Head of caudate nucleus (tissue), 42 donors: ENCODE measurements around the gene NOC2L.
A peak's percentile ranks its signal among the peaks of the same experiment; 100 is the strongest.
"Not testable (repeated sequence)": the region's sequence is repeated elsewhere in the genome, so short reads cannot be mapped to it uniquely, and the experiment has no call there.

Experiments
- DNase-seq, 42 donors: peaks; one replicate each; pipeline versions ENCODE4 v3.0.0 to v3.0.0-alpha.2; 2020 to 2021; ENCODE audit warnings: mixed read lengths in 7 of 42
- intact Hi-C: fragments of 100-400 bp; cut with DNase I; formaldehyde crosslinking; loops from one replicate; pipeline ENCODE4 v1.15.0; 2022

NOC2L gene

DNA sequence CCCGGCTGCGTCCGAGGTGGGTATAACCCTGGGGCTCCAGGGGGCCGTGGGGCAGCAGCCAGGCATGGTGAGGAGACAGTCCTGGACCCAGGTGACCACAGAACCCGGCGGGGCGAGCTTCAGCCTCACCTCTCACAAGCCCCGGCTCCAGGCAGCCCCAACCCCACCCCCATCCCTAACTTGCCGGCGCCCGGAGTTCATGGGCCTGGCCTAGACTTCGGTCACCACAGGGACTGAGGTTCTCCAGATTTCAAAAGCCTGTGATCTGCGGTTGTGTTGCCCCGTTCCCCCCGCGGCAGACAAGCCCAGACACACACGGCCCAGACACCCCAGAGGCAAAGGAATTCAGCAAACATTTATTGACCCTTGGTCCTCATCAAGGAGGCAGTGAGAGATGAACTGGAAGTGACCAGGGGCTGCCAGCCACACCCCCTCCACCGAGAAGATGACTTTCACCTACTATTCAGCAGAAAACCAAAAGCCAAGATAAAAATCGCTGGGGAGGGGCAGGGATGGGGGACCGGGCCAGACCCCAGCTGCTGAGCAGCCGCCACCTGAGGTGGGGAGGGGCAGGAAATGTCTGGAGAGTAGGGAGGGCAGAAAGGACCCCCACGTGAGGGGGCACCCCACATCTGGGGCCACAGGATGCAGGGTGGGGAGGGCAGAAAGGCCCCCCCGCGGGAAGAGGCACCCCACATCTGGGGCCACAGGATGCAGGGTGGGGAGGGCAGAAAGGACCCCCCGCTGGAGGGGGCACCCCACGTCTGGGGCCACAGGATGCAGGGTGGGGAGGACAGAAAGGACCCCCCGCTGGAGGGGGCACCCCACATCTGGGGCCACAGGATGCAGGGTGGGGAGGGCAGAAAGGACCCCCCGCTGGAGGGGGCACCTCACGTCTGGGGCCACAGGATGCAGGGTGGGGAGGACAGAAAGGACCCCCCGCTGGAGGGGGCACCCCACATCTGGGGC, 36.9 kb upstream of the NOC2L start:
- no peak for DNase-seq
- intact Hi-C loops: no loop called here

DNA sequence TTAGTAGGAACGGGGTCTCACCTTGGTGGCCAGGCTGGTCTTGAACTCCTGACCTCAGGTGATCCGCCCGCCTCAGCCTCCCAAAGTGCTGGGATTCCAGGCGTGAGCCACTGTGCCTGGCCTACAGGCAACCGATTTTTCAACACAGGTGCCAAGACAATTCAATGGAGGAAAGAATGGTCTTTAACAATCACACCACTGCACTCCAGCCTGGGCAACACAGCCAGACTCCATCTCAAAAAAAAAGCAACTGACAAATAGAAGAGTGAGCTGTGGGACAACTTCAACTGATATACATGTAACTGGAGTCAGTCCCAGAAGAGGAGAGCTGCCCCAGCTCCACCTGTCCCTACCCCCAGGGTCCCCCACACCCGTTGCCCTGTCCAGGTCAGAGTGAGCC, 35.5 kb upstream of the NOC2L start:
- intact Hi-C loops, DNase-seq: not testable (repeated sequence)

DNA sequence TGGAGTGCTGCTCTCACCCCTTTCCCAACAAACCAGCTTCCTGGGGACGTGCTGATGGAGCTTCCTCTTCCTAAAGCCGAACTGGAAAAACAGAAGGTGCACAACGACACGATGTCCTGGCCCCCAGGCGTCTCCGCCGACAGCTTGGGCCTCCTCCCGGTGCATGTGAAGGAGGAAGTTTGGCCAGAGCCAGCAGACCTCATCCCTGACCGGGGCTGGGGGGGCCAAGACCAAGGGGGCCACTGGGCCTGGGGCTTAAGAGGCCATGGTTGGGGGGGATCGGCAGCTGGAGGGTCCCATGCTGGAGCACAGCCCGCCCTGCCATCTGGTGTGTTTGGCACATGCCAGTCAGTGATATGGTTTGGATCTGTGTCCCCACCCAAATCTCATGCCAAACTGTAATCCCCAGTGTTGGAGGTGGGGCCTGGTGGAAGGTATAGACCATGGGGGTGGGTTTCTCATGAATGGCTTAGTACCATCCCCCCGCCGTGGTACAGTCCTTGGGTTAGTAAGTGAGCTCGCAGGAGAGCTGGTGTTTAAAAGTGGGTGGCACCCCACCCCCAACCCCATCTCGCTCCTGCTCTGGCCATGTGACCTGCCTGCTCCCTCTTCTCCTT, 34.4 kb upstream of the NOC2L start:
- intact Hi-C loops: no loop called here
- DNase-seq: no peak

DNA sequence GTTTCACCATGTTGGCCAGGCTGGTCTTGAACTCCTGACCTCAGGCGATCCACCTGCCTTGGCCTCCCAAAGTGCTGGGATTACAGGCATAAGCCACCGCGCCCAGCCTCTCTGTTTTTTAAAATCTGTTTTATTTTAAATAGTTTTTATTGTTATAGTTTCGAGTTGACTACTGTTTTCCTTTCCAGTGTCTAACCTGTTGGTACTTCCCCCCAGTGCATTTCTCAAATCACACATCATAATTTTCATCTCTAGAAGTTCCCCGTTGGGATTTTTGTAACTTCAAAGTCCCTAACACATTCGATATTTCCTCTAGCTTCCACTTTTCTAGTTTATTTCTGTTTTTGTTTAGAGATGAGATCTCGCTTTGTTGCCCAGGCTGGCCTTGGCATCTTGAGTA, 33.3 kb upstream of the NOC2L start:
- DNase-seq: no peak
- intact Hi-C loops: no loop called here

DNA sequence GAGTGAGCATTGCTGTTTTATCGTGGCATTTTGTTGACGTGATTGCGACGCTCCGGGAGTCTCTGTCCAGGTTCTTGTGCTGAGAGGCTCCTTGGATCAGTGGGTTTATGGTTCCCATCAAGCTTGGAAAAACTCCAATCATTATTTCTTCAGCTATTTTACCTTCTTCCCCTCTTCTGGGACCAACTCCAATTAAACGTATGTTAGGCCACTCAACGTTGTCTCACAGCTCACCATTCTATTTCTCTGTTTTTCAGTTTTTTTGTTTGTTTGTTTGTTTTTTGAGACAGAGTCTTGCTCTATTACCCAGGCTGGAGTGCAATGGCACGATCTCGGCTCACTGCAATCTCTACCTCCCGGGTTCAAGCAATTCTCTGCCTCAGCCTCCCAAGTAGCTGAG, 32.8 kb upstream of the NOC2L start:
- DNase-seq: no peak
- intact Hi-C loops: no loop called here

DNA sequence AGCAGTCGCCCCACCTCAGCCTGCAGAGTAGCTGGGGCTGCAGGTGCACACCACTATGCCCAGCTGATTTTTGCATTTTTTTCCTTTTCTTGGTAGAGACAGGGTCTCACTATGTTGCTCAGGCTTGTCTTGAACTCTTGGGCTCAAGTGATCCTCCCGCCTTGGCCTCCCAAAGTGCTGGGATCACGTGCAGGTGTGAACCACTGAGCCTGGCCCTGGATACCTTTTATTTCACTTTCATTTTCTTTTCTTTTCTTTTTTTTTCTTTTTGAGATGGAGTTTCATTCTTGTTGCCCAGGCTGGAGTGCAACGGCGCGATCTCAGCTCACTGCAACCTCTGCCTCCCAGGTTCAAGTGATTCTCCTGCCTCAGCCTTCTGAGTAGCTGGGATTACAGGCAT, 32.2 kb upstream of the NOC2L start:
- intact Hi-C loops: not testable (repeated sequence)

DNA sequence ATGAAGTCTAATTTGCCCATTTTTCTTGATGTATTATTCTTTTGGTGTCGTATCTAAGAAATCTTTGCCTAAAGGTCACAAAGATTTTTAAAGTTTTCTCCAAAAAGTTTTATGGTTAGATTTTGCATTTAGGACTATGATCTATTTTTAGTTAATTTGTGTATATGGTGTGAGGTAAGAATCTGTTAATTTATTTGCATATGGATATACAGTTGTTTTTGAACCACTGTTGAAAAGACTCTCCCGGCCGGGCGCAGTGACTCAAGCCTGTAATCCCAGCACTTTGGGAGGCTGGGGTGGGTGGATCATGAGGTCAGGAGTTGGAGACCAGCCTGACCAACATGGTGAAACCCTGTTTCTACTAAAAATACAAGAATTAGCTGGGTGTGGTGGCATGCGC, 29.0 kb upstream of the NOC2L start:
- DNase-seq, intact Hi-C loops: not testable (repeated sequence)

More for the DNA sequence above, 32.2 kb upstream of the NOC2L start:
- not testable (repeated sequence) for DNase-seq

DNA sequence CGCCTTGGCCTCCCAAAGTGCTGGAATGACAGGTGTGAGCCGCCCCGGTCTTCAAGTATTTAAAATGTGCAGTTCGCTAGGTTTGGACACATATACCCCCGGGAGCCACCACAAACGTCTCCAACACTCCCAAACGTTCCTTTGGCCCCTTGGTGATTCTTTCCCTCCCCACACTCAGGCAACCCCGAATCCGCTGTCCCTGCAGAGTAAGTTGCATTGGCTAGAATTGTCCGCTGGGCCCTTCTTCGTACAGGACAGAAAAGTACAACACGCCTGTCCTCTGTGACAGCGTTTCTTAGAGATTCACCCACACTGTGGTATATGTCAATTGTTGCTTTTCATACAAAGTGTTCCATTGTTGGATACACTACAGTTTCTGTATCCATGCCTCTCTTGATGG, 26.1 kb upstream of the NOC2L start:
- intact Hi-C loops: no loop called here
- no peak for DNase-seq

DNA sequence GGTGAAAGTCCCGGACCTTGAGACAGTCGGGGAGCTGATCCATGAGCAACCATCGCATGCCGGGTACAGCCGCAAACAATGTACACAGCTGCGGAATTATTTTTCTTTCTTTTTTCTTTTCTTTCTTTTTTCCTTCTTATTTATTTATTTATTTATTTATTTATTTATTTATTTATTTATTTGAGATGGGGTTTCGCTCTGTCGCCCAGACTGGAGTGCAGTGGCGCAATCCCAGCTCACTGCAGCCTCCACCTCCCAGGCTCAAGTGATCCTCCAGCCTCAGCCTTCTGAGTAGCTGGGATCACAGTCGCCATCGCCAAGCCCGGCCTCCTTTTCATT, 25.4 kb upstream of the NOC2L start:
- intact Hi-C loops: no loop called here
- no peak for DNase-seq

DNA sequence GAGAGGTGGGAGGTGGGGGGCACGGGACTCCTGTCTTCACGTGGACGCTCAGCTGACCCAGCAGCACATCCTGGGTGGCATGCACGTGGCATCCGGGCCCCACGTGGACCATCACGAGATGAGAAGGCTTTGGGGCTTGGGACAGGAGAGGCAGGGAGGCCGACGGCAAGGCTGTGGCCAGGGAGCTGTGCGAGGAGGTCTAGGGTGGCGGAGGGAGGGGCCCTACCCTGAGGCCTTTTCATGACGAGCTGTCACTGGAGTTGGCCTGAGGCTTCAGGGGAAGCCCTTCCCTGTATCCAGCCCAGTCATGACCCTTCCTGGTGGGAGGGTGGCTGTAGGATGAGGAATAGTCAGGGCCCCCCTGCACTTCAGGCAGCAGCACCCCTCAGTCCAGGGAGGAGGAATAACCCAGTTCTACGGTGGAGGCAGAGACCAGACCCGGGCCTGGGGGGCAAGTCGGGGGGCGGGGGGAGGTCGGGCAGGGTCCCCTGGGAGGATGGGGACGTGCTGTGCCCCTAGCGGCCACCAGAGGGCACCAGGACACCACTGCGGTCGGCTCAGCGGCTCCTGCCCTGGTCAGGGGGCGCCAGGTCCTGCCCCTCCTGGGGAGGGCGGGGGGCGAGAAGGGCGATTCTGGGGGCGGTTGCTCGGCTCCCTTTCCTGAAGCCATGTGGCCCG, 24.9 kb upstream of the NOC2L start:
- intact Hi-C loops: no loop called here

DNA sequence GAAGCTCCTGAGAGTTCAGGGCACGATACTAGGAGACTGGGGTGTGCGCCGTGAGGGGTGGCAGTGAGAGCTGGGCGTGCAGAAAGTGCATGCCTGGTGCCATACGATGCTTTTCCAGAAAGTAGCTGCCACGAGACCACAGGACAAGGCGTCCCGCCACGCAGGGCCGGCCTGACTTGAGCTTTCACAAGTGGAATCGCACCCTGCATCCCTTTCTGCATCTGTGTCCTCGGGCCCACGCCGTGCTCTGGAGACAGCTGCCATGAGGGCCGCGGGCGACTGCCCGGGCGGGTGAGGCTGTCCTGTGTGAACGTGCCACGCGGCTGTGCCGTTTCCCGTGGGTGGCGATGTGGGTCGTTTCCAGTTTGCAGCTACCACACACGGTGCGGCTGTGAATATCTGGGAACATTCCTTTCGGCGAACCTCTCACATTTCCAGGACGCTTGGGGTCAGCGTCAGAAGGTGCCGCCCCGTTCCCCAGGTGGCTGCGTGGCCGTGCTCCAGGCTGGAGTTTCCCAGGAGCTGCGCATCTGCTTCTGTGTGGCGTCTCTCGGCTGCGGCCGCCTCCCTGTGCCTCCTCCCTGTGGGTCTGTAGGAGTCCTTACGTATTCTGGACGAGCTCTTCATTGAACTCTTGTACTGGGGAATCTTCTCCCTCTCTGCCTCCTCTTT, 23.8 kb upstream of the NOC2L start:
- DNase-seq: no peak
- intact Hi-C loops: no loop called here

More for the DNA sequence above, 24.9 kb upstream of the NOC2L start:
- peak in 39 of 42 donors; percentile 23 to 86 (median 63) for DNase-seq

DNA sequence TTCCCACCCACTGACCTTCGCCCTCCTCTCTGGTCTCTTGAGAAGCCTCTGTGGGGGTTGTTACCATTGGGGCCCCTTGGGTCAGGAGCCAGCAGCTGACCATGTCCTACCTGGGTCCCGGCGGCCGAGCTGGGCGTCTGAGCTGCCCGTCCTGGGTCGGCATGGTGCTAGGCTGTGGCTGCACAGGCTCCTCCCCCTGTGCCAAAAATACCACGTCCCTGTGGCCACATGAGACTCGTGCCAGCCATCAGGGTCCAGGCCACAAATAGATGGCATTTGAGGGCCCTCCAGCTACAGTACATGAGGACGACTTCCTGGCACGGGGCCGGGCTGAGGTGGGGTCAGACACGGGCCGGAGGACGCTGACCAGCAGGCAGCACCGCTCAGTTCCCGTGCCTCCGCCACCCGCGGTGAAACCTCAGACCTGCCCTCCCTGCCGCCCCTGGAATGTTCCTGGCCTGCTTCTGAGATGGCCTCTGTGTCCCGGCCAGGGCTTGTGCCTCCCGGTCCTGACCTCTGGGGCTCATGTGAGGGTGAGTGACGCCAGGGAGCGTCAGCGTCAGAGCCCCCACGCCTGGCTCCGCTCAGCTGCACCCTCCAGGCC, 23.0 kb upstream of the NOC2L start, which contains the start of gene PERM1:
TSS of gene PERM1 (minus strand) at position 139 of the 604 bp plus-strand sequence. CDS start 1,064 bp downstream, outside the sequence.
- DNase-seq: no peak
- intact Hi-C loops: no loop called here

DNA sequence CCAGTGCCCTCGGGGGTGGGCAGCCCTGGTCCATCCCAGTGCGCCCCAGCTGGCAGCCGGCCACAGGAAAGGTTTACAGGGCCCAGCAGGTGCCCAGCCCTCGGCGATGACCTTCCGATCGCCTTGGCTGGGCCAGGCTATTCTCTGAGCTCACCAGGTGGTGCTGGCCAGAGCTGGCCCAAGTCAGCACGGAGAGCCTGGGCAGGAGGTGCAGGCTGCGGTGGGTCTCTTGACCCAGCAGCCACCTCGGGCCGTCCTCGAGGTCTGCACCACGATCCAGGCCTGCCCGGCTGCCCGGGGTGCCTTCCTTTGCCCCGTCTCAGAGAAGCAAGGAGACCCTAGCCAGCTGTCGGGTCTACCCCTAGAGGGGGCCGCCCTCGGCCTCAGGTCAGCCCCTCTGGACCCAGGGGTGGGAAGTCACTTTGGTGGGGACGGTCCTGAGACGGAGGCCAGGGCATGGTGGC, 22.5 kb upstream of the NOC2L start:
- DNase-seq: peak in 1 of 42 donors; percentile 3
- intact Hi-C loops: no loop called here

DNA sequence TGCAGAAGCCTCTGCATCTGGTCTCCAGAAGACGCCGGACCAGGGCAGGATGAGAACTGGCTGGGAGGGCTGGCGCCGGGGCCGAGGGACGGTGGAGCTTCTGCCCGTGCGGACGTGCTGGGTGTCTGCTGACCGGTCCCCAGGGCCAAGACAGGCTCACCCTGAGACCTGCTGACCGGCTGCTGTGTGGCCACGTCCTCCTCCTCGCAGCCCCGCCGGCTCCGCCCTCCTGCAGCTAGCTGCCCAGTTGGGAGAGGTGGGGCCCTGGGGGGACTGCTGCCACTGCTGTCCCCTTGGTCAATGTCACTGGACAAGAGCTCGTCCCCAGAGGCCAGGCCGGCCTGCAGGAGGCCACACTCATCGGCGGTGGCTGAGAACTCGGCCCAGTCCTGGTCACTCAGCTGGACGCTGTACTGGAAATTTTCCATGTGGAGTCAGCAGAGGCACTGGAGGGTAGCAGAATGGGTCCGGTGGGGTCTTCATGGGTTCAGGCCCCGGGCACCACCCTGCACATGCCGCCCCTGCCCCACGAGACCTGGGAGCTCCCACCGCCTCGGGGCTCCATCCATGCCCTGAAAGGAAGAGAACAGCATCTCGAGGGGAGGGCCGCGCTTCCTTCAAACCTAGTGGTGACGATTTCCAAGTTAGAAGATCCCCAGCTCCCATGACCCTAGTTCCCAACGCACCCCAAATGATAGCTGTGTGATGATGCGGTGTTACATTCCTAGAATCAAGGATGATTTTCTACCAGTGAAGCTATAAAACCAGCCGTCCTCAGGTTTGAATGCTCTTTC, 21.7 kb upstream of the NOC2L start:
- intact Hi-C loops: no loop called here
- no peak for DNase-seq

DNA sequence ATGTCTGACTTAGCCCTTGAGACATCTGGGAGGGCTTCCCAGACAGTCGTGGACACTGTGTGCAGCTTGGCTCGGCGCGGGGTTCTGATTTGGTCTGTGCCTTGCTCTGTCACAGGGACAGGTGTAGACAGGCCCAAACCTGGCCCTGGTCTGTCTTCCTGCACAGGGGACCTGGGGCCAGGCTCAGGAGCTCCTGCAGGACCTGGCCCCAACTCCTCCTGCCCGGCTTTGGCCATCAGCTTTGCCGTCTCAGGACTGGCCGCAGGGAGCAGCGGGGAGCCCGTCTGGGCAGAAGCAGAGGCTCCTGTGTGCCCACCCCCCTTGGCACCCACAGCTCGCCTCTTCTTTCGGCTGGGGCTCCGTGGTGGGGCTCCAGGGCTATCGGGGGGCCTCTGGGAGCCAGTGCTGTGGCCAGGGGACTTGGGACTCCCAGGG, 21.1 kb upstream of the NOC2L start:
- intact Hi-C loops: no loop called here
- DNase-seq: no peak

DNA sequence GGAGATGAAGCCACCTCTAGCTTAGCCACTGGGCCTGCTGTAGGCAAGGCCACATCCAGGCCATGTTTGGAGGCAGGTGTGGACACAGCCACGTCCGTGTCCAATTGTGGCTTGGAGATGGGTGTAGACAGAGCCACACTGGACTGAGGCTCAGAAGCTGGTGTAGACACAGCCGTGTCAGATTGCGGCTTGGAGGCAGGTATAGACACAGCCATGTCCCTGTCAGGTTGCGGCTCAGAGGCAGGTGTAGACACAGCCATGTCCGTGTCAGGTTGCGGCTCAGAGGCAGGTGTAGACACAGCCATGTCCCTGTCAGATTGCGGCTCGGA, 20.7 kb upstream of the NOC2L start:
- DNase-seq: no peak
- intact Hi-C loops: no loop called here

DNA sequence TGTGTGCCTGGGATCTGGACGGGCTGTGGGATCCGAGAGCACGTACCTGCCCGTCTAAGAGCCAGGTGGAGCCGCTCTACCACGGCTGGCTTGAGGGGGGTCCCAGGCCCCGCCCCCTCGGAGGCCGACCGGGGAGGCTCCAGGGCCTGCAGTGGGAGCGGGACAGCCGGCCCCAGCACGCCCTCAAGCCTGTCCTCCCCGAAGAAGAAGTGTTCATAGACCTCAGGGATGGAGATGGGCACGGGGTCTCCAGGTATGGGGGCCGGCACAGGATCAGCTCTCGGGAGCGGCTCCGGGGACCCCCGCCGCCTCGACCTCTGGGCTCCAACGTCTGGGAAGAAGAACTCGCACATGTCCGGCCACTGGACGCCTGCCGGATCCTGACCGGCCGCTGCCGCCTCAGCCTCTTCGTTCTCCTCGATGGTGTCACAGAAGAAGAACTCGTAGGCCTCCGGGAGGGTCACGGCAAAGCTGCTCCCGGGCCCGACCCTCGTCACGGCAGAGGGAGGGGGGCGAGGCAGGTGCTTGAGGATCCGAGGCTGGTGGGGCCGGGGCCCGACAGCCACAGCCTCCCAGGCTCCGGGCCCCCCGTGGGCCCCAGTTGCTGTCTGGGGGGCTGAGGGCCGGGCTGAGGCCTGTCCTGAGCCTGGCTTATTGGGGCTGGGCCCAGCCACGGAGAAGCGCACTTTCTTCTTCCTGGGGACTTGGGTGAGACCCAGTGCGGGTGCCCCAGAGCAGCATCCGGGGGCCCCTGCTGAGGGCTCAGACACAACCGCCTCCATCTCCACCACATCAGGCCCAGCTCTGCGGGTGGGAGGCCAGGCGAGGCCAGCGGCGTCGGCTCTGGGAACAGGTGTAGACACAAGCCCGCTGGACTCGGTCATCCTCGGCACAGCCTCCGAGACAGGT, 20.0 kb upstream of the NOC2L start:
- intact Hi-C loops: no loop called here
- DNase-seq: no peak
